Activated T-cell treated with anti-CD3 and anti-CD28 coated beads, Interleukin-2, amount 50 U/mL, for 72 hours (primary cell): Measurements from ENCODE around the gene ABTB1. TPM values are rescaled to one million over a fixed set of nuclear protein-coding genes. Genes with fewer than 3 reads are reported as not detected.
"Not testable (repeated sequence)": the region's sequence is repeated elsewhere in the genome, so short reads cannot be mapped to it uniquely, and the experiment has no call there.

ENCODE experiments used
- ATAC-seq, 2 donors: fragments of 150-1000 bp; cut with Tn5 transposase; replicated peaks in 1 of 2; 2 replicates each; pipeline ENCODE4 v1.10.0; 2021; ENCODE audit warnings: moderate library complexity in 2 of 2, mild to moderate bottlenecking in 1 of 2
- DNase-seq, 2 donors: peaks; one replicate each; pipeline ENCODE4 v3.0.0; 2021 to 2022; ENCODE audit warnings: mixed read lengths in 1 of 2
- H3K27ac Mint-ChIP-seq: one replicate; pipeline ENCODE4 v1.8.0; 2022; ENCODE audit warnings: mild to moderate bottlenecking, moderate library complexity, mixed read lengths
- H3K27me3 Mint-ChIP-seq: one replicate; pipeline ENCODE4 v1.8.0; 2022; ENCODE audit warnings: low read depth, mixed read lengths
- H3K36me3 Mint-ChIP-seq, 2 donors: one replicate each; pipeline ENCODE4 v1.8.0; 2022; ENCODE audit warnings: mixed read lengths in 2 of 2, mild to moderate bottlenecking in 1 of 2; ENCODE audit not compliant: insufficient read depth in 2 of 2
- H3K4me1 Mint-ChIP-seq: one replicate; pipeline ENCODE4 v1.8.0; 2022; ENCODE audit warnings: low read depth, mixed read lengths
- H3K4me3 Mint-ChIP-seq, 2 donors: one replicate each; pipeline ENCODE4 v1.8.0; 2022; ENCODE audit warnings: mild to moderate bottlenecking in 2 of 2, mixed read lengths in 2 of 2, moderate library complexity in 2 of 2
- H3K9me3 Mint-ChIP-seq, 2 donors: one replicate each; pipeline ENCODE4 v1.8.0; 2022; ENCODE audit warnings: mixed read lengths in 2 of 2
- total RNA-seq, 2 donors: library from RNA; stranded (reverse); gene quantifications; one replicate each; pipeline ENCODE4 v1.2.3, GENCODE V29; 2022

Gene ABTB1
- total RNA-seq, 2 donors from 2014 or later: 24.1 to 27.0 TPM

- ATAC-seq (no peak), DNase-seq (no peak)
- Mint-ChIP-seq H3K27me3 (no peaks in the 10 kb centered on the region), H3K4me3 (no peak overlapping the region), H3K36me3 (no peaks in the 10 kb centered on the region), H3K4me1 (peaks cover 4% of the 10 kb centered on the region), H3K27ac (no peak overlapping the region), H3K9me3 (peaks cover 3 to 4% of the 10 kb centered on the region in 2 donors)
Observed at GRCh38 chr3:127698691-127699415, 26.1 kb downstream of the ABTB1 start.

- ATAC-seq (no peak), DNase-seq (no peak)
- H3K9me3 Mint-ChIP-seq: peaks cover 3 to 4% of the 10 kb centered on the region in 2 donors
- H3K27ac Mint-ChIP-seq: no peak overlapping the region
- H3K4me1 Mint-ChIP-seq: peaks cover 4% of the 10 kb centered on the region
- no peak overlapping the region for H3K4me3 Mint-ChIP-seq
- no peaks in the 10 kb centered on the region for H3K27me3 Mint-ChIP-seq
- H3K36me3 Mint-ChIP-seq: peaks cover 0 to 1% of the 10 kb centered on the region in 2 donors
Observed at GRCh38 chr3:127699416-127700300, 26.9 kb downstream of the ABTB1 start.

- Mint-ChIP-seq H3K27me3 (no peaks in the 10 kb centered on the region), H3K4me3 (no peak overlapping the region), H3K36me3 (peaks cover 0 to 1% of the 10 kb centered on the region in 2 donors), H3K9me3 (peaks cover 3 to 4% of the 10 kb centered on the region in 2 donors), H3K27ac (no peak overlapping the region), H3K4me1 (peaks cover 4% of the 10 kb centered on the region)
- ATAC-seq: no peak
- no peak for DNase-seq
Observed at GRCh38 chr3:127700406-127700805, 27.7 kb downstream of the ABTB1 start.

GRCh38 chr3:127701280-127701911 is 28.6 kb downstream of the ABTB1 start:
- Mint-ChIP-seq H3K27me3 (no peaks in the 10 kb centered on the region), H3K27ac (no peak overlapping the region), H3K36me3 (peaks cover 0 to 1% of the 10 kb centered on the region in 2 donors), H3K4me1 (peaks cover 4% of the 10 kb centered on the region), H3K4me3 (no peak overlapping the region), H3K9me3 (peaks cover 3 to 4% of the 10 kb centered on the region in 2 donors)
- no peak for DNase-seq
- no peak for ATAC-seq

- Mint-ChIP-seq H3K9me3 (peaks cover 3 to 4% of the 10 kb centered on the region in 2 donors), H3K4me1 (peaks cover 4% of the 10 kb centered on the region), H3K4me3 (no peak overlapping the region), H3K27me3 (no peaks in the 10 kb centered on the region), H3K27ac (no peak overlapping the region), H3K36me3 (peaks cover 0 to 1% of the 10 kb centered on the region in 2 donors)
- ATAC-seq (no peak), DNase-seq (no peak)
Observed at GRCh38 chr3:127702151-127702578, 29.4 kb downstream of the ABTB1 start.

- not testable (repeated sequence) for H3K4me1 Mint-ChIP-seq, H3K4me3 Mint-ChIP-seq, H3K27me3 Mint-ChIP-seq, ATAC-seq, DNase-seq, H3K27ac Mint-ChIP-seq, H3K36me3 Mint-ChIP-seq, H3K9me3 Mint-ChIP-seq
Observed at GRCh38 chr3:127704840-127705239, 32.1 kb downstream of the ABTB1 start.

GRCh38 chr3:127706312-127706711 is 33.6 kb downstream of the ABTB1 start:
- Mint-ChIP-seq H3K27me3 (no peaks in the 10 kb centered on the region), H3K9me3 (peaks cover 3 to 4% of the 10 kb centered on the region in 2 donors), H3K27ac (no peak overlapping the region), H3K36me3 (peaks cover 0 to 1% of the 10 kb centered on the region in 2 donors), H3K4me3 (no peak overlapping the region), H3K4me1 (no peaks in the 10 kb centered on the region)
- DNase-seq: no peak
- ATAC-seq: no peak

GRCh38 chr3:127706785-127707351 is 34.1 kb downstream of the ABTB1 start:
- Mint-ChIP-seq H3K27ac (no peak overlapping the region), H3K4me1 (no peaks in the 10 kb centered on the region), H3K9me3 (peaks cover 3 to 4% of the 10 kb centered on the region in 2 donors), H3K36me3 (peaks cover 0 to 1% of the 10 kb centered on the region in 2 donors), H3K27me3 (no peaks in the 10 kb centered on the region), H3K4me3 (no peak overlapping the region)
- no peak for DNase-seq
- ATAC-seq: no peak

- no peak overlapping the region for H3K4me3 Mint-ChIP-seq
- H3K27ac Mint-ChIP-seq: no peak overlapping the region
- no peak for ATAC-seq
- no peaks in the 10 kb centered on the region for H3K4me1 Mint-ChIP-seq
- no peaks in the 10 kb centered on the region for H3K27me3 Mint-ChIP-seq
- H3K36me3 Mint-ChIP-seq: peaks cover 0 to 1% of the 10 kb centered on the region in 2 donors
- H3K9me3 Mint-ChIP-seq: peaks cover 3 to 4% of the 10 kb centered on the region in 2 donors
- DNase-seq: no peak
Observed at GRCh38 chr3:127707851-127708411, 35.2 kb downstream of the ABTB1 start.

- H3K27ac Mint-ChIP-seq: no peak overlapping the region
- H3K4me1 Mint-ChIP-seq: no peaks in the 10 kb centered on the region
- peaks cover 0 to under 1% of the 10 kb centered on the region in 2 donors for H3K9me3 Mint-ChIP-seq
Observed at GRCh38 chr3:127708837-127709236, 36.1 kb downstream of the ABTB1 start.

GRCh38 chr3:127709320-127710060 is 36.7 kb downstream of the ABTB1 start:
- Mint-ChIP-seq H3K4me3 (no peak overlapping the region), H3K4me1 (no peaks in the 10 kb centered on the region), H3K36me3 (peaks cover 0 to under 1% of the 10 kb centered on the region in 2 donors), H3K27me3 (no peaks in the 10 kb centered on the region), H3K27ac (no peak overlapping the region), H3K9me3 (no peaks in the 10 kb centered on the region)
- ATAC-seq: no peak
- no peak for DNase-seq

More at GRCh38 chr3:127708837-127709236, 36.1 kb downstream of the ABTB1 start:
- ATAC-seq (no peak), DNase-seq (no peak)
- peaks cover 0 to 1% of the 10 kb centered on the region in 2 donors for H3K36me3 Mint-ChIP-seq
- H3K4me3 Mint-ChIP-seq: no peak overlapping the region
- H3K27me3 Mint-ChIP-seq: no peaks in the 10 kb centered on the region
